NCI-H2081 treated with DMSO at 0.1 percent for 48 hours (cell line): ENCODE results near the gene RRAS.

Experiments
- DNase-seq: peaks from one replicate; lab custom pipeline; 2025; lab: John Stamatoyannopoulos, UW

The RRAS gene

DNA sequence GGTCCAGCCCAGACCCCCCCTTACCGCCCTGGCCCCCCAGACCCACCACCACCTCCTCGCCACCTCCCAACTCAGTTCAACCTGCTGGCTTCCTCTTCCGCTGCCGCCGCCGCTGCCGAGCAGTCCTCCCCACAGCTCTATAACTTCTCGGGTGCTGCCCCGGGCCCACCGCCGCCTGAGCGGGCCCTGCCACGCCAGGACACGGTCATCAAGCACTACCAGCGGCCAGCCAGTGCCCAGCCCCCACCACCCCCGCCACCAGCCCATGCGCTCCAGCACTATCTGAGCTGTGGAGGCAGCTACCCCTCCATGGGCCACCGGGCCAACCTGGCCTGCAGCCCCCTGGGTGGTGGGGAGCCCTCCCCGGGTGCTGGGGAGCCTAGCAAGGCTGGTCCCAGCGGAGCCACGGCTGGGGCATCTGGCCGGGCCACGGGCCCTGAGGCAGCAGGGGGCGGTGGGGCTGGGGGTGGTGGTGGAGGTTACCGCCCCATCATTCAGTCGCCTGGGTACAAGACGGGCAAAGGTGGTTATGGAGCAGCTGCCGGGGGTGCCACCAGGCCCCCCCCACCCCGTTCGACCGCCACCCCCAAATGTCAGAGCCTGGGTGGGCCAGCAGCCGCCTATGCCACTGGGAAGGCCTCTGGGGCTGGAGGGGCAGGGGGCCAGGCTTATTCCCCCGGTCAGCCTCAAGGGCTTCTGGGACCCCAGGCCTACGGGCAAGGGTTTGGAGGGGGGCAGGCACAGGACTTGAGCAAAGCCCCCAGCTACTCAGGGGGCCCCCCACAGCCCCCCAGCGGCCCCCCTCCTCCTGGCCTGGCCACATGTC is 44.7 kb downstream of the RRAS start:
- no peak for DNase-seq

- DNase-seq: no peak
Measured at GRCh38 chr19:49594157-49594992, 45.6 kb downstream of the RRAS start.

DNA sequence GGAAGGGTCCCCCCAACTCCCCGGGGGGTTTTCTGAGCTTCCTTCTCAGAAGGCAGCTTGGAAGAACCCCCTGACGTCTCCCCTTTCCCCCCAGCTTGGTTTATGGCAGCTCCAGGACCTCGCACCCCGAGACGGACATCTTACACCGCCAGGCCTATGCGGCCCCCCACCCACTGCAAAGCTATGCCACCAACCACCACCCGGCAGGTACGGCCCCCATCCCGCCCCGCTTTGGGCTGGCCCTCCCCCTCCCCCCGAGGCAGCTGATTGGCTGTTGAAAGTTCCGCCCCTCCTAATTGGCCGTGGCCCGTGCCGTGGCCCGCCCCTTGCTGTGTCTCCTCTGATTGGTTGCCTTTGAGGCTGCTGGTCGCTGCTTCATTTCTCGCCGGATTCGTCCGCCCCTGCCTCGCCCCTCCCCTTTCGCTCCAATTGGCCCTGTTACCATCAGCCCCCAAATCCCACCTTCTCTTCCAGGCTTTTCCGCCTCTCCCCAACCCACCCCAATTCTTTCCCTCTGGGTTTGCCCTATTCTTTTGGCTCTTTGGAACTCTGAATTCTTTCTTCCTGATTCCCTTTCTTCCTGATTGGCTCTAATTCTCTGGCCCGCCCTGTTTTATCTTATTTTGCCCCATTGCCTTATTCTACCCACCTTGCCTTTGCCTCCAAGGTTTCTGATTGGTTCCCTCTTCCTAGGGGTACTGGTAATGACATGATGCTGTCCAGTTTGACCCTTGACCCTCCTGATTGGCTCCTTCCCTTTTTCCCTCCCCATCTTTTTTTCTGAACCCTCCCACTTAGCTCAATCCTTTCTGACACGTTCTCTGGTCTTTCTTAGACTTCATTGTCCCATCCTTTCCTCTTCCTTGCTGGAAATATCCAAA is 46.5 kb downstream of the RRAS start:
- DNase-seq: peak; percentile 48

DNA sequence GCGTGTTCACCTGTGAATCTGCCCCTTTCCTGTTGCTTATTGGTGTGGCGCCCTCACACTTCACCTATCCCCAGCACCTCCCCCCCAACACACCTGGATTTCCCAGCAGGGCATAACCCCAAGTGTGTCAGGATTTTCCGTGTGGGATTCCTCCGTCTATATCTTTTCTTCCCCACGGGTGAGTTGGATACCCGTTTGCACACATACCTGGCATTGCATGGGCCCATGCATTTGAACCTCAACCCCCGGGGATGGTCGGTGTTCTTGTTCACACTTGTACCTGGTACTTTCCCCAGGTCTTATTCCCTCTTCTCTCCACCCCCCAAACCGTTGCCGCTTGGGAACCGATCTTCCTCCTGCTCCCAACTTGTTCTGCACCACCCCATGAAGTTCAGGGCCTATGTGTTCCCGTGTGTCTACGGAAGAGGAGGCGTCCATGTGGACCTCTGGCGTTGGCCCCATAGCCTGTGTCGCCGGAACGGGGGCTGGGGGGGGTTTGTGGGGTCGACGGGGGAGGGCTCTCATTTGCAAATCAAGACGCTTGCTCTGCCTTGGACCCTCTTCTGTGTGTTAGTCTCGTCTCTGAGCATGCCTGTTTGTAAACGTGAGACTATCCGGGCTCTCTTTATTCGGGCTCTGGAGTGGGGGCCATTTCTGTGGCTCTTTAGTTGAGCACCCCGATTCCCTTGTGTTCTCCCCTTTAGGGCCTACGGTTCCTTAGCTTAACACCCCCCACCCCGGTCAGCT is 47.3 kb downstream of the RRAS start:
- no peak for DNase-seq

GRCh38 chr19:49591731-49592485 is 48.0 kb downstream of the RRAS start:
- DNase-seq: no peak

GRCh38 chr19:49590971-49591730 is 48.8 kb downstream of the RRAS start, which contains the start of gene PRR12:
Gene PRR12, plus strand, starts transcription at chr19:49591182. Its CDS starts 473 bp downstream, at chr19:49591655.
- no peak for DNase-seq

- peak; percentile 85 for DNase-seq
Measured at GRCh38 chr19:49590071-49590970, 49.6 kb downstream of the RRAS start.

DNA sequence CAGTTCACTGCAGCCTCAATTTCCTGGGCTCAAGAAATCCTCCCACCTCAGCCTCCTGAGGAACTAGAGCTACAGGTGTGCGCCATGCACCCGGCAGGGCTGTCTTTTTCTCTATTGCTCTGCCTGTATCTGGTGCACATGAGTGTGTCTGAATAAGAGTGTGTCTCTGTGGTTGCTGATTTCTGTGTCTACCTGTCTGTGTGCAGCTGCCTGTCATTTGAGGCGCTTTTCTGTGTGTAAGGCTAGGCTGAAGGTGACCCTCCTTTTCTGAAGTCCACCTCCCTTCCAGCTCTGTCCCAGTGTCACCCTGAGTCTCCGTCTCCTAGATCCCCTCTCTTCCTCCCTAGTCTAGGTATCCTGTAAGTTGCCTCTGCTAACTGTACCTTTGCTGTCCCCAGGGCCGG is 50.4 kb downstream of the RRAS start:
- no peak for DNase-seq

DNA sequence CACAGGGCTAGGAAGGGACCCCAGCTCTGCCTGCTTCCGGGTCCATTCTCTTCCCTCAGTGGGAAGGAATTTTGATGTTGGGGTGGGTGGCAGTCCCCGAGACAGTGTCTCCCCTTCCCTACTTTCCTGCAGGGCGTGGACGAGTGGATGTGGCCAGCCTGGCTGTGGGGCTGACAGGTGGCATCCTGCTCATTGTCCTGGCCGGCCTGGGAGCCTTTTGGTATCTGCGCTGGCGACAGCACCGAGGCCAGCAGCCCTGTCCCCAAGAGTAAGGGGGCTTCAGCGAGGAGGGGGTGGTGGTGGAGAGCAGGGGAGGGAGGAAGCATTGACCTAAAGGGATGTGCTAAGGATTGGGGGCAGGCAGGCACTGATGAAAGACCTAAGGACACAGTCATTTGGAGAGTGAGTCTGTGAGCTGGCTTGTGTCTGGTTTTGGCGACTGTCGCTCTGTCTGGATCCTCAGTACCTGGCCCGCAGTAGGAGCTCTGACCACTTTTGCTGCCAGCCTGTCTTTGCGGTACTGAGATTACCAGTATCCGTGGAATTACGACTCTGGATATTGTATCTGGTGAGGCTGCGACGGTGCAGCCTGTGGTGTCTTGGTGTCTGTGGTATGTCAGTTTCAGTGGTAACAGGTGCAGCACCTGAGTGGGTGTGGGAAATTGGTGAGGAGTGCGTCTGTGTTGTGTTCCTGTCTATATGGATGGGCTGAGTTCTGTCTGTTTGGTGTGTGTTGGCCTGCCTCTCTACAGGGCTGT is 51.4 kb downstream of the RRAS start:
- no peak for DNase-seq

- no peak for DNase-seq
Measured at GRCh38 chr19:49587227-49587626, 52.7 kb downstream of the RRAS start.
